HG02981 (cell line): ENCODE data around the gene SMIM5.
A peak's percentile ranks its signal among the peaks of the same experiment; 100 is the strongest.
"Not testable (repeated sequence)": the region's sequence is repeated elsewhere in the genome, so short reads cannot be mapped to it uniquely, and the experiment has no call there.

Source experiments
- ATAC-seq: cut with Tn5 transposase; IDR thresholded peaks from one replicate; pipeline ENCODE4 v1.9.1; 2021; ENCODE audit warnings: mild to moderate bottlenecking, moderate library complexity; ENCODE audit not compliant: unreplicated experiment

The SMIM5 gene, protein sequence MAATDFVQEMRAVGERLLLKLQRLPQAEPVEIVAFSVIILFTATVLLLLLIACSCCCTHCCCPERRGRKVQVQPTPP

DNA sequence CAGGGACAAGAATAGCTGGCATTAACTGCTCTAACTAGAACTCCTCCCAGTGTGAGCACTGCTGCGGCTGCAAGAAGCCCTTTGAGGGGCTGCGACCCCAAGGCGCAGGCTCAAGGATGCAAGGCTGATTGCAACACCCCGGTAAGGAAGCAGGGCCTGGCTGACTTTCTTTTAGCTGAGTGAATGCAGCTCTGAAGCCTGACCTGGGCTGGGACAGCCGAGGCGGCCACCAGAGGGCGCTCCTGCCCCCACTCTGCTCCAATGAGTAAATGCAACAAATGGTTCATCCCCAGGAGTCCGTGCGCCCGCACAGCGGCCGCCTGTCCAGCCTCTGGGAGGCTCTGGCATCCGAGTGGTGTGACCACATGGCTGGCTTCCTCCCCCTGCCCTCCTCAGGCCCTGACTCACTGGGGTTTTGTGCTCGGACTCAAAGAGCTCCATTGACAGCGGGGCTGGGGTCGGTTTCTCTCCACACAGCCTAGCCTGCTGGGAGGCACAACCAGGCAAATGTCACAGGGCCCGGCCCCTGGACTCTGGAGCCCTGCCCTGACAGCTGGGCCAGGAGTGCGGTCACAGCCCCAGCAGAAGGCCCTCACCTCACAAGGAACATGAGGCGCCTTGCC lies at the start of gene SMIM5:
SMIM5 (plus strand) TSS at position 572 of the 623 bp plus-strand sequence. CDS start 6,768 bp downstream, outside the sequence.
- ATAC-seq: no peak

DNA sequence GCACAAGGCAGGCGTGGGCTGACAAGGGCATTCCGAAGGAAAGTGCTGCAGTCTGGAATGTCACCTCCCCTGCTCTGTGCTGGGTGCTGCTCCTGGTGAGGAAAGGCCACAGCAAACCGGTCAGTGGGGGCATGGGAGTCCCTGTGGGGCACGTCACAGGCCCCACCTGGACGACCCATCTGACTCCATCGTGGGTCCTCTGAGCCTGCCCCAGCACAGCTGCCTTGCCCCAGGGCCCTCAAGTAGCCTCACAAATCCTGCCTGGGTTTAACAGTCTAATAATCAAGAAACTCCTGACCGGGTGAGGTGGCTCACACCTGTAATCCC lies 48.4 kb upstream of the SMIM5 start:
- no peak for ATAC-seq

DNA sequence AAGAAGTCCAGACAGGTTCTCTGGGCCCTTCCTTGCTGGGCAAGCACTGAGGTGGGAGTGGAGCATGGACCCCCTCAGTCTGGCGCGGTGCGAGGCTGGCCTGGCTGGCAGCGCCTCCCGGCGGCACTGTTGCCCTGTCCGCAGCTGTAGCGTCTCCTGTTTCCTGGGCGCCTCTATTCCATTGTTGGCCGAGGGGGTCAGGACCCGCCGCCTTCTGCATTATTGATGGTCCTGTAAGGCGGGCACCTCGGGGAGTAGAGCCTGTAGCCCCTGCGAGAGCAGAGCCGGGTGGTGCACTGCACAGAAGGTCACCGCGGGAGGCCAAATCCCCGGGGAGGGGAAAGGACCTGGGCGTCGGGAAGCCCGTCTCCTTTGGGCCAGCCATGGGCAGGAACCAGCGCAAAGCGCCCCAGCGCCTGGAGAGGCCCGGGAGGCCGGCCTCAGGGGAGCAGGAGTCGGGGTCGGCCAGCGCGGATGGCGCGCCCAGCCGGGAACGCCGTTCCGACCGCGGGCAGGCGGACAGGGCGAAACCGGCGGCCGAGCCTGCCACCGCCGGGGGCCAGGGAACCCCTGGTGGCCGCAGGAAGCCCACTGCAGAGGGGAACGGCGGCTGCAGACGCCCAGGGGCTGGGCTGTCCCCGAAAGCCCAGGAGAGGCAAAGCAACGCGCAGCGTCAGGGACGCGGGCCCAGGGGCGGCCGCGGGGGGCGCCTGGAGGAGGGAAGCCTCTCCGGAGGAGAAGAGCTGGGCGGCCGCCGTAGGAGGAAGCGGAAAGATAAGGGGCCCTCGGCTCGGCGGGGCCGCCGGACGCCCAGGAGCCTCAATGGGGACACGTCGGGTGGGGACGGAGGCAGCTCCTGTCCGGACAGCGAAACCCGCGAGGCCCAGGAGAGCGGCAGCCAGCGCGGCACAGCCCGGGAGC lies 45.3 kb upstream of the SMIM5 start, which contains the start of gene MYO15B:
MYO15B (plus strand) TSS at position 126 of the 921 bp plus-strand sequence; CDS start at position 384, 258 bp downstream.
- no peak for ATAC-seq

DNA sequence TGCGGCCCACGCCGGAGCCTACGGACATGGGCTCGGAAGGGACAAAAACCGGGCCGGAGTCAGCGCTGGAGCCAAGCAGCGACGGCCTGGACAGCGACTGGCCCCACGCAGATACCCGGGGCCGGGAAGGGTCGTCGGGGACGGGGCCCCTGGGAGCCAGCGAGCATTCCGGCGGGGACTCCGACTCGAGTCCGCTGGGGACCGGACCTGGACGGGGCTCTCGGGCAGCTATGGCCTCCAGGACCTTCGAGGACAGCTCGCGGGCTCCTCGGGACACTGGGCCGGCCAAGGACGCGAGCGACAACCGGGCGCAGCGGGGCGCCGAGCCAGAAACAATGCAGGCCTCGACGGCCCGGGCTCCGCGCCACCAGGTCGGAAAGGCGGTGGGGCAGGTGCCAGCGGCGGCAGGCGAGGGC lies 44.6 kb upstream of the SMIM5 start:
- peak; percentile 26 for ATAC-seq

DNA sequence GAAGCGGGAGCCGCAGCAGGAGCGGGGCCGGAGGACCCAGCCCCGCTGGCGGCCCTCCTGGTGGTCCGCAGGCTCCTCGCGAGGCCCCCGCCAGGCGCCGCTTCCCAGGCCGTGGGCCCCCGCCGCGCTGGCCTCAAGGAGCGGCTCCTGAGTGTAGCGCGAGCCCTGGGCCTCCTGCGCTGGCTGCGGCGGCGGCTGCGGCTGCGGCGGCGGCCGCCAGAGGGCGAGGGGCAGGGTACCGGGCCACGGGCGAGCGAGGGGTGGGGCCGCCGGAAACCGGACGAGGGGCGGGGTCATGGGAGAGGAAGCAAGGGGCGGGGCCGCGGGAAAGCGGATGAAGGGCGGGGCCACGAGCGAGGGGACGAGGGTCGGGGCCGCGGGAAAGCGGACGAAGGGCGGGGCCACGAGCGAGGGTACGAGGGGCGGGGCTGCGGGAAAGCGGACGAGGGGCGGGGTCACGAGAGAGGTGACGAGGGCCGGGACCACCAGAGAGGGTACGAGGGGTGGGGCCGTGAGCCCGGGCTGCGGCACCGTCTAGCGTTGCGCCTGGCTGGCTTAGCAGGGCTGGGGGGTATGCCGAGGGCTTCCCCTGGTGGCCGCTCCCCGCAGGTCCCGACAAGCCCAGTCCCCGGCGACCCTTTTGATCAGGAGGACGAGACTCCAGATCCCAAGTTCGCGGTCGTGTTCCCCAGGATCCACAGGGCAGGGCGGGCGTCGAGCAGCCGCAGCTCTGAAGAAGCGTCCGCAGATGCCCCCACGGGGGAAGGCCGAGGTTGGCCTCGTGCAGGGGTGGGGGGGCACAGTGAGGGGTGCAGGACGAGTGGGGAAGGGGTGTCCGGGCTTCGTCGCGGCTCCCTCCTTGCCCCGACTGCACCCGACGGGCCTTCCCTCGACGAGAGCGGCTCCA lies 44.0 kb upstream of the SMIM5 start:
- peak; percentile 73 for ATAC-seq

DNA sequence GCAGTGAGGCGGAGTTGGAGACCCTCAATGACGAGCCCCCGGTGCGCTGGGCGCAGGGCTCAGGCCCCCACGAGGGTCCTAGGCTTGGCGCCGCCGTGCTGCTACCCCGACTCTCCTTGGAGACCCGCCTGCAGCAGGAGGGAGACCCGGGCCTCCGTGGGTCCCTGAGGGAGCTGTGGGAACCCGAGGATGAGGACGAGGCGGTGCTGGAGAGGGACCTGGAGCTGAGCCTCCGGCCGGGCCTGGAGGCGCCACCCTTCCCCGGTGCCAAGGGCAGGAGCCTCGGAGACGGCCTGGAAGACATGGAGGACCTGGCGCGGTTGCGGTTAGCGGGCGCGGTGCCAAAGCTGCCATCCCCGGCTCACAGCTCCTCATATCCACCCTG lies 43.3 kb upstream of the SMIM5 start:
- no peak for ATAC-seq

DNA sequence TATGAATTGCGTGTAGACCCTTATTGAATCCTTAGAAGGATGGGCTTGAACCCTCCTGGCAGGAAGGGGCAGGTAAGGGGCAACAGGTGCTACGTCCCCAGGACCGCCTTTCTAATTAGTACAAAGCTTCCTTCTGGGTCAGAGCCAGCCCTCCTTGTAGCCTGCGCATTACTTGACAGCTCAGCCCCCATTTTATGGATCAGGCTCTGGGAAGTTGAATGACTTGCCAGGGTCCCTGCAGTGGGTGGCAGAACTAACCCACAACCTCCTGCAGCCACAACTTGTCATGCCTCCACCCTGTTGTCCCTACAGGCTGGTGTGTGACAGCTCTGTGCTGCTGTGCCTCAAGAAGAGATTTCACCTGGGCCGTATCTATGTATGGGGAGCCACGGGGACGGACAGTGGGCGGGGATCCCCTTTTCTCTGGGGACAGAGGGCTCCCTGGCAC lies 42.9 kb upstream of the SMIM5 start:
- ATAC-seq: no peak

DNA sequence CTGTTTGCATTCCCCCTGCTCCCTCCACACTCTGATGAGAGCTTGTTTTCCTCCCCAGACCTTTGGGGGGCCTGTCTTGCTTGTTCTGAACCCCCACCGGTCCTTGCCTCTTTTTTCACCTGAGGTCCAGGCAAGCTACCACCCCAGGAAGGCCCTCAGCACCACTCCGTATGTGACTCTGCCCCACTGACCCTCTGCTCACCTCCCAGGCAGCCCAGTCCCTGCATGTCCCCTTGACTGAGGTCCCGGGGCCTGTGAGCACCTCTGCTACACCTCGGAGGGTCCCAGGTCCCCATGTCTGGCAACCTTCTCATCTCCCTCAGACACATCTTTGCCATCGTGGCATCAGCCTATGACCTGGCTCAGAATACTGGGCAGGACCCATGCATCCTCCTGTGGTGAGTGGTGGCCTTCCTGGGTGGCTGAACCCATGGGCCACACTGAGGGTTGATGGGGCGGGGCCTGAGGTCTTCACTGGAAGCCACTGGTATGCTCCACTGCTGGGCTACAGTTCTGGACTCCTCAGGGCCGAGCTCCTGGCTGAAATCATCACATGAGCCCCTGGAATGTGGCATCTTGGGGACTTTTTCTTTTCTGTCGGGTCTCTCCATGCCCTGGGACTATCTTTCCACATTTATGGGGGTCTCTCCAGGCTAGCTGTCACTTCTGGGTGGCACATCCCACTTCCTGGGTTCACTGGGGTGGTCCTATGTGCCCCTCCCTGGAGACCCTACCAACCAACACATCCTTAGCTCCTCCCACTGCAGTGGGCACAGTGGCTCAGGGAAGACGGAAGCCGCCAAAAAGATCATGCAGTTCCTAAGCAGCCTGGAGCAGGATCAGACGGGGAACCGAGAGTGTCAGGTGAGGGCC lies 42.1 kb upstream of the SMIM5 start:
- no peak for ATAC-seq

DNA sequence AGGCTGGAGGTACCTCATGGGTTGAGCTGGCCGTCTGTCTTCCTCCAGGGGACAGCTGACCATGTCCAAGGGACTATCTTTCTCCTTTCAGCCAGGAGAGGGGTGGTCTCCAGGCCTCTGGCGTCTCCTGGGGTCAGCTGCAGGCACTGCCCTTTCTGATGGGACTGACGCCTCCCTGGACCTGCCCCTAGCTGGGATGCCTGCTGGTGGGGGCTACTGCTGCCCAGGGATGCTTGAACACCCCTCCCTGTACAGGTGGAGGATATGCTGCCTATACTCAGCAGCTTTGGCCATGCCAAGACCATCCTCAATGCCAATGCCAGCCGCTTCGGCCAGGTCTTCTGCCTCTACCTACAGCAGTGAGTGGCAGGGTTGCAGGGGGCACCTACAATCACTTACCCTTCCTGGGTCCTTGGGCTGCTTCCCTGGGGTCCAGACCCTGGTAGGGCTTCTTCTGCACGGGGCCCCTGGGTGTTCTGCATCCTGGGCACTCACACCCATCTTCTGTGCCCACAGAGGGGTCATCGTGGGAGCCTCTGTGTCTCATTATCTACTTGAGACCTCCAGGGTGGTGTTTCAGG lies 41.4 kb upstream of the SMIM5 start:
- ATAC-seq: no peak

DNA sequence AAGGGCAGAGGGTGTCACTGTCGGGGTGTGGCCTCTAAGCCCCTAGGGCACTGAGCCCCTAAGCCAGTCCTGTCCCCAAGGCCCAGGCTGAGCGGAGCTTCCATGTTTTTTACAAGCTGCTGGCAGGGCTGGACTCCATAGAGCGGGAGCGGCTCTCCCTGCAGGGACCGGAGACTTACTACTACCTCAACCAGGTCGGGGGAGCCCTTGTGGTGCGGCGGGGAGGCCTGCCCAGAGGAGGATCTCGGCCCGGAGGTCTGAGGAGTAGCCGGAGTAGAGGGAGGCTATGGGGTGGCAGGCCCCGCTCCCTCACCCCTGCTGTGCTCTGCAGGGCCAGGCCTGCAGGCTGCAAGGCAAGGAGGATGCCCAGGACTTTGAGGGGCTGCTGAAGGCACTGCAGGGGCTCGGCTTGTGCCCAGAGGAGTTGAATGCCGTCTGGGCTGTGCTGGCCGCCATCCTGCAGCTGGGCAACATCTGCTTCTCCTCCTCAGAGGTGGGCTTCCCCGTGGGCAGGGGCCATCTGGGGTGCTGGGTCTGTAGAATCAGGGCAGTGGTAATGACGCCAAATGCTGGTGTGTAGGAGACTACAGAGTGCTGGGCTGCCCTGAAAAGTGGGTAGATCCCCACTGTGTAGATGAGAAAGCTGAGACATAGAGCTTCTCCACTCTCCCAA lies 40.8 kb upstream of the SMIM5 start:
- no peak for ATAC-seq

DNA sequence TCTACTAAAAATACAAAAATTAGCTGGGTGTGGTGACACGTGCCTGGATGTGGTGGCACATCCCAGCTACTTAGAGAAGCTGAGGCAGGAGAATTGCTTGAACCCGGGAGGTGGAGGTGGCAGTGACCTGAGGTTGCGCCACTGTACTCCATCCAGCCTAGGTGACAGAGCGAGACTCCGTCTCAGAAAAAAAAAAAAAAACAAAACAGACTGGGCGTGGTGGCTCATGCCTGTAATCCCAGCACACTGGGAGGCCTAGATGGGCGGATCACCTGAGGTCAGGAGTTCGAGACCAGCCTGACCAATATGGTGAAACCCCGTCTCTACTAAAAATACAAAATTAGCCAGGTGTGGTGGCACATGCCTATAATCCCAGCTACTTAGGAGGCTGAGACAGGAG lies 39.8 kb upstream of the SMIM5 start:
- ATAC-seq: not testable (repeated sequence)

DNA sequence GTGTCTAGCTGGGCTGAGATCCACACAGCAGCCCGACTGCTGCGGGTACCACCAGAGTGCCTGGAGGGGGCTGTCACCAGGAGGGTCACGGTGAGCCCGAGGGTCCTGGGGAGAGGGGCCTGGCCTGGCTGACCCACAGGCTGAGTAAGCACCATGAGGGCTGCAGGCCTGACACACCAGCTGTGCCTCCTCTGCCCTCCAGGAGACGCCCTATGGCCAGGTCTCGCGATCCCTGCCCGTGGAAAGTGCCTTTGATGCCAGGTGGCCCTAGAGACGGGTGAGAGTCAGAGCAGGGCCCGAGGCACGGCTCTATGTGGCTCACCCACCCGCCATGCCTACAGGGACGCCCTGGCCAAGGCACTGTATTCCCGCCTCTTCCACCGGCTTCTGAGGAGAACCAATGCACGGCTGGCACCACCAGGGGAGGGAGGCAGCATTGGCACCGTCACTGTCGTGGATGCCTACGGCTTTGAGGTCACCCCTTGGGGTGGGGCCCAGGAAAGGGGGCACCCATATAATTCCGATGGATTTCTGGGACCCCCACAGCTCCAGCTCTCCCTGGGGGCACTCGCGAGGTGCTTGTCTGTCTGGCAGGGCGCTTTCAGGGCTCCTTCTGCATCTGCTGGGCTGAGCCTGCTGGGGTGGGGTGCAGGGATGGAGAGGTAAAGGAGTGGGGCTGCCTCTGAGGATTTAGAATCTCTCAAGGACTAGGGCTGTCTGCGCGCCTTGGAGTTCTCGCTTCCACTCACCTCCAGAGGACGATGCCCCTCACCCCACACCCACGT lies 38.5 kb upstream of the SMIM5 start:
- ATAC-seq: no peak

DNA sequence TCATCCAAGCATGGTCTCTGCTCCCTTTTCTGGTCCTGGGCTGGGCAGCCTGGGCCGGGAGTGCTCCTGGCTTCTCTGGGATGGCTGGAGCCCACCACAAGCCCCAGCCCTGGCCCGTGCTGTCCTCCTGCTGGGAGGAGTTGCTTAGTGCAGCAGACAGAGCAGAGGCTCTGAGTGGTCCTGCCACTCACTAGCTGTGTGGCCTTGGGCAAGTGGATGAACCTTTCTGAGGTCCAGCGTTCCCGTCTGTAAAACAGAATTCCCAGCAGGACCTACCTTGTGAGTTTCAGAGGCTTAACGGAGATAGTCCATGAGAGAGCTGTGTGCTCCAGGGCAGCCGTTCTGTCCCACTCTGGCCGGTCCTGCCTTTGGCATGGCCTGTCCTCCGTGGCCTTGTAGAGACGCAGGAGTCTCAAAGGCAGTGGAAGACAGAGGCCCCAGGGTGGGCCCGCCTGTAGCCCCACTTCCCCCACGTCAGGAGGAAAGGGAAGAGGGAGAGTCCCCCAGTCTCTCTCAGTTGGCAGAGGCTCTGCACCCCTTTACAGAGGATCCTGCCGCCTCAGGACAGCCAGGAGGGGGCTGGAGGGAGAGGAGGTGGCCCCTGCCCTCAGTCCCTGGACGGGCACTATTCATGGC lies 37.8 kb upstream of the SMIM5 start:
- no peak for ATAC-seq

DNA sequence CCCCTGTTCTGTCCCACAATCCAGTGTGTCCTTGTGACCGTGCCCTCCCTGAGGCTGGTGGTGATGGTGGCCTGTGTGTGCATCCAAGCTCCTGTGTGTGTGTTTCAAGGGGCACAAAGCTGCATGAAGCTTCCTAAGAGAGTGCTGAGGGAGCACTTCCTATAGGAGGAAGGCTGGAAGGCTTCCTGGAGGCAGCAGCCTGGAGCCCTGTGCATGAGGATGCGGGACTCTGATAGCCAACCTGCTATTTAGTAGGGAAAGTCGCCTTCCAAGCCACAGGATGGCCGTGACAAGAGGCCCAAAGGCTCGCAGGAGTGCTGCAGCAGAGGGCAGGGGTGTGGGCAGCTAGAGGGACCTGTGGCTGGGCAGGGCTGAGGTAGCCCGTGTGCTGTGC lies 37.3 kb upstream of the SMIM5 start:
- no peak for ATAC-seq

DNA sequence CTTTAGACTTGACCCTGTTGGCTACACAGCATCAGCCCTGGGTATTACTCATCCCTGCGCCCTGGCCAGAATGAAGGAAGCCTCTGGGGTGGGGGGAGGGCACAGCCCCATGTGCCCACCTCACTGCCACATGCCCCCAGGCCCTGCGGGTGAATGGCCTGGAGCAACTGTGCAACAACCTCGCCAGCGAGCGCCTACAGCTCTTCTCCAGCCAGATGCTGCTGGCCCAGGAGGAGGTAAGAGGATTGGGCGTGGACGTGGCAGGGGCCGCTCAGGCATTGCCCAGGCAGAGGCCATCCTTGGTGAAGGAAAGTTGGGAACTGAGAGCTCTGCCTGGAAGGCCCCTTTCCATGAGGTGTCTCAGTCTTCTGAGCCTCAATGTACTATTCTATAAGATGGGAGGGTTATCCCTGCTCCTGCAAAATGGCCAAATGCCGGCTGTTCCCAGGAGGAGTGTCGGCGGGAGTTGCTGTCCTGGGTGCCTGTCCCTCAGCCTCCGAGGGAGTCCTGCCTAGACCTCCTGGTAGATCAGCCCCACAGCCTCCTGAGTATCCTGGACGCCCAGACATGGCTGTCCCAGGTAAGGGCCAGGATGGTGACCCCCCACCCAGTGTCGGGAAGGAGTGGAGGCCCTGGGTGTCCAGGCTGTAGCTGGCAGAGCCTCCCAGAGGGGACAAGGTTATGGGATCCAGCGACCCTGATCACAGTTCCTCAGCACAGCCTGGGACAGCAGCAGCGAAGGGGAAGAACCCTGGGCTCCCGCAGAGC lies 36.7 kb upstream of the SMIM5 start:
- ATAC-seq: no peak

DNA sequence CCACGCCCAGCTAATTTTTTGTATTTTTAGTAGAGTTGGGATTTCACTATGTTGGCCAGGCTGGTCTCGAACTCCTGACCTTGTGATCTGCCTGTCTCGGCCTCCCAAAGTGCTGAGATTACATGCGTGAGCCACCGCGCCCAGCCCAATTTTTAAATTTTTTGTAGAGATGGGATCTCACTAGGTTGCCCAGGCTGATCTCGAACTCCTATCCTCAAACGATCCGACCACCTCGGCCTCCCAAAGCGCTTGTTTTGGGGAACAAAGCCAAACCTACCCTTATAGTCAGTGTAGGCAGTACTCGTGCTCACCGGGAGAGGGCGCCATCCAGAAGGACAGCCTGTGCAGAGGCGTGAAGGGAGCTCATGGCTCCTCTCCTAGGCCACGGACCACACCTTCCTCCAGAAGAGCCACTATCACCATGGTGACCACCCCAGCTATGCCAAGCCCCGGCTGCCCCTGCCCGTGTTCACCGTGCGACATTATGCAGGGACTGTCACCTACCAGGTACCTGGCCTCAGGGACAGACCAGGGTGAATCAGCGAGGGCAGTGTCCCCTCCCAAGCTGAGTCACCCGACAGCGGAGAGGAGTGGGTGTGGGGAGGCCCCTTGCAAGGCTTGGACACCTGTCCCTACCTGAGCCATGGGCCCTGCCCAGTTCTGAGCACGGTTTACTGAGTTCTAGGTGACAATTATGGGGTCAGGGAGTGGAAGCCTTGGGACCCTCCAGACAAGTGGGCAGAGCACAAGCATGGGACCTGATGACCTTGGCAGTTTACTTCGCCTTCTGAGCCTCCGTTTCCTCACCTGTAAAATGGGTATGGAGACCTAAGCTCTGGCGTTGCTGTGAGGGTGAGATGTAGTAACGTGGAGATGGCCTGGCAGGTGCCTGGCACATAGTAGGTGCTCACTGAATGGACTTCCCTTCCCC lies 31.9 kb upstream of the SMIM5 start:
- ATAC-seq: no peak
